ENCODE data around the gene RGL1.

Gene RGL1

GRCh38 chr1:183933528-183934179 is 128.7 kb downstream of the RGL1 start:
- FAIRE-seq (no peak), DNase-seq (ENCODE audit: insufficient read length) (no peak)
- TF ChIP-seq POLR2A (IDR thresholded peaks at IDR 0.05; ENCODE audit: low read depth, low read length) (no peak), TAF1 (IDR thresholded peaks at IDR 0.05; ENCODE audit: borderline replicate concordance, low read depth, low read length) (no peak), POLR2AphosphoS5 (IDR thresholded peaks at IDR 0.05; ENCODE audit: low read depth, low read length) (no peak)

GRCh38 chr1:183934314-183934713 is 129.4 kb downstream of the RGL1 start:
- no peak for TF ChIP-seq POLR2A (IDR thresholded peaks at IDR 0.05; ENCODE audit: low read depth, low read length)
- TF ChIP-seq POLR2AphosphoS5 (IDR thresholded peaks at IDR 0.05; ENCODE audit: low read depth, low read length) = no peak
- no peak for TF ChIP-seq TAF1 (IDR thresholded peaks at IDR 0.05; ENCODE audit: borderline replicate concordance, low read depth, low read length)
- FAIRE-seq (no peak), DNase-seq (ENCODE audit: insufficient read length) (no peak)

- DNase-seq (ENCODE audit: insufficient read length) (no peak), FAIRE-seq (no peak)
Observed at GRCh38 chr1:183936009-183936408, 131.1 kb downstream of the RGL1 start.

GRCh38 chr1:183936791-183937190 is 131.9 kb downstream of the RGL1 start:
- TF ChIP-seq POLR2A (IDR thresholded peaks at IDR 0.05; ENCODE audit: low read depth, low read length) (no peak), POLR2AphosphoS5 (IDR thresholded peaks at IDR 0.05; ENCODE audit: low read depth, low read length) (no peak), TAF1 (IDR thresholded peaks at IDR 0.05; ENCODE audit: borderline replicate concordance, low read depth, low read length) (no peak)
- FAIRE-seq (no peak), DNase-seq (ENCODE audit: insufficient read length) (no peak)

More at GRCh38 chr1:183936009-183936408, 131.1 kb downstream of the RGL1 start:
- TF ChIP-seq TAF1 (IDR thresholded peaks at IDR 0.05; ENCODE audit: borderline replicate concordance, low read depth, low read length) (no peak), POLR2A (IDR thresholded peaks at IDR 0.05; ENCODE audit: low read depth, low read length) (no peak), POLR2AphosphoS5 (IDR thresholded peaks at IDR 0.05; ENCODE audit: low read depth, low read length) (no peak)

GRCh38 chr1:183937611-183938010 is 132.7 kb downstream of the RGL1 start:
- DNase-seq (ENCODE audit: insufficient read length) (no peak), FAIRE-seq (no peak)
- TF ChIP-seq POLR2A (IDR thresholded peaks at IDR 0.05; ENCODE audit: low read depth, low read length) = no peak
- TF ChIP-seq TAF1 (IDR thresholded peaks at IDR 0.05; ENCODE audit: borderline replicate concordance, low read depth, low read length) = no peak
- TF ChIP-seq POLR2AphosphoS5 (IDR thresholded peaks at IDR 0.05; ENCODE audit: low read depth, low read length) = no peak

- DNase-seq (ENCODE audit: insufficient read length) (no peak), FAIRE-seq (no peak)
- TF ChIP-seq TAF1 (IDR thresholded peaks at IDR 0.05; ENCODE audit: borderline replicate concordance, low read depth, low read length) (no peak), POLR2A (IDR thresholded peaks at IDR 0.05; ENCODE audit: low read depth, low read length) (no peak), POLR2AphosphoS5 (IDR thresholded peaks at IDR 0.05; ENCODE audit: low read depth, low read length) (no peak)
Observed at GRCh38 chr1:183941001-183941400, 136.1 kb downstream of the RGL1 start.

- no peak for TF ChIP-seq POLR2AphosphoS5 (IDR thresholded peaks at IDR 0.05; ENCODE audit: low read depth, low read length)
- DNase-seq (ENCODE audit: insufficient read length) = no peak
Observed at GRCh38 chr1:183942933-183943693, 138.2 kb downstream of the RGL1 start.

GRCh38 chr1:183945428-183946319 is 140.8 kb downstream of the RGL1 start:
- FAIRE-seq (no peak), DNase-seq (ENCODE audit: insufficient read length) (no peak)
- TF ChIP-seq POLR2AphosphoS5 (IDR thresholded peaks at IDR 0.05; ENCODE audit: low read depth, low read length) = no peak
- TF ChIP-seq POLR2A (IDR thresholded peaks at IDR 0.05; ENCODE audit: low read depth, low read length) = no peak
- TF ChIP-seq TAF1 (IDR thresholded peaks at IDR 0.05; ENCODE audit: borderline replicate concordance, low read depth, low read length) = no peak

More at GRCh38 chr1:183942933-183943693, 138.2 kb downstream of the RGL1 start:
- FAIRE-seq = no peak

- FAIRE-seq = no peak
- DNase-seq (ENCODE audit: insufficient read length) = no peak
Observed at GRCh38 chr1:183946320-183946613, 141.3 kb downstream of the RGL1 start.

GRCh38 chr1:183947988-183948387 is 143.1 kb downstream of the RGL1 start:
- TF ChIP-seq POLR2AphosphoS5 (IDR thresholded peaks at IDR 0.05; ENCODE audit: low read depth, low read length) (no peak), POLR2A (IDR thresholded peaks at IDR 0.05; ENCODE audit: low read depth, low read length) (no peak), TAF1 (IDR thresholded peaks at IDR 0.05; ENCODE audit: borderline replicate concordance, low read depth, low read length) (no peak)
- no peak for FAIRE-seq
- DNase-seq (ENCODE audit: insufficient read length) = no peak

More at GRCh38 chr1:183946320-183946613, 141.3 kb downstream of the RGL1 start:
- no peak for TF ChIP-seq TAF1 (IDR thresholded peaks at IDR 0.05; ENCODE audit: borderline replicate concordance, low read depth, low read length)
- TF ChIP-seq POLR2AphosphoS5 (IDR thresholded peaks at IDR 0.05; ENCODE audit: low read depth, low read length) = no peak
- TF ChIP-seq POLR2A (IDR thresholded peaks at IDR 0.05; ENCODE audit: low read depth, low read length) = no peak

- DNase-seq (ENCODE audit: insufficient read length) (no peak), FAIRE-seq (no peak)
- TF ChIP-seq POLR2A (IDR thresholded peaks at IDR 0.05; ENCODE audit: low read depth, low read length) (no peak), POLR2AphosphoS5 (IDR thresholded peaks at IDR 0.05; ENCODE audit: low read depth, low read length) (no peak), TAF1 (IDR thresholded peaks at IDR 0.05; ENCODE audit: borderline replicate concordance, low read depth, low read length) (no peak)
Observed at GRCh38 chr1:183952101-183952500, 147.2 kb downstream of the RGL1 start.
